Skeletal muscle satellite cell (primary cell): ENCODE results near the gene MFAP1. TPM values are rescaled to one million over a fixed set of nuclear protein-coding genes. Genes with fewer than 3 reads are reported as not detected.

Source experiments
- H3K27me3 ChIP-seq: 2 replicates; pipeline ENCODE4 v1.7.0; 2013; ENCODE audit warnings: low read length; ENCODE audit not compliant: control insufficient read depth, insufficient read depth
- H3K36me3 ChIP-seq: 2 replicates; pipeline ENCODE4 v1.7.0; 2013; ENCODE audit warnings: mild to moderate bottlenecking, control low read depth, low read length; ENCODE audit not compliant: insufficient read depth
- H3K4me1 ChIP-seq: 2 replicates; pipeline ENCODE4 v1.7.0; 2013; ENCODE audit warnings: low read length; ENCODE audit not compliant: control insufficient read depth, insufficient read depth
- H3K4me2 ChIP-seq: 2 replicates; pipeline ENCODE4 v1.7.0; 2013; ENCODE audit warnings: mild to moderate bottlenecking, low read length
- H3K4me3 ChIP-seq: 2 replicates; pipeline ENCODE4 v1.7.0; 2013; ENCODE audit warnings: low read length
- H3K9ac ChIP-seq: 2 replicates; pipeline ENCODE4 v1.7.0; 2013; ENCODE audit warnings: mild to moderate bottlenecking, low read depth, low read length, moderate library complexity
- H3K9me3 ChIP-seq: replicated peaks from 2 replicates; pipeline ENCODE4 v1.7.0; 2013; ENCODE audit warnings: mild to moderate bottlenecking, control low read depth, low read length
- small RNA-seq: library from RNA; depleted of rRNA; stranded (forward); fragments of <200 nt; gene quantifications from one replicate; pipeline ENCODE3, GENCODE V24; 2012

MFAP1 gene

GRCh38 chr15:43772624-43773023 lies 51.9 kb downstream of the MFAP1 start:
- Histone ChIP-seq H3K4me1 (peaks cover 8% of the 10 kb centered on the region), H3K36me3 (peaks cover 54% of the 10 kb centered on the region), H3K4me3 (no peak overlapping the region), H3K4me2 (no peak overlapping the region), H3K9ac (no peak overlapping the region), H3K9me3 (no peaks in the 10 kb centered on the region), H3K27me3 (no peaks in the 10 kb centered on the region)

DNA sequence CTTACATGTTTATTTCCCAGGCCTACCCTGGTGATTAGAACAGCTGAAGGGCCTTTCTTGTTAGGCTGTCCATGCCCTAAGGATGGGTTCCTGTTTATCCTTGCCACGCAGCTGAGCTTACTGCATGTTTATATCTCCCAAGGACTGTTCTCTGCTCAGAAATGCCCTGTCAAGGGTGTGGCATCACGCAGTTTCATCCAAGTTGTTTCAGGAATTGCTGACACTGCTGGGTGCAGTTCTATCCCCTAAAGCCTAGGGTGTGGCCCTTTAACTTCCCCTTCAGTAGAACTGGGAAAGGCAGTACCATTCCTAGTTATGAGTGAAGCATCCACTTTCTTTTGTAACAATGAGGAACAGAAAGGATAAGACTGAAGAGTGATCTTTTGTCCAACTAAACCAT lies 52.7 kb downstream of the MFAP1 start:
- H3K4me2 ChIP-seq: no peak overlapping the region
- no peaks in the 10 kb centered on the region for H3K27me3 ChIP-seq
- no peaks in the 10 kb centered on the region for H3K9me3 ChIP-seq
- H3K4me1 ChIP-seq: peaks cover 5% of the 10 kb centered on the region
- no peak overlapping the region for H3K9ac ChIP-seq
- no peak overlapping the region for H3K4me3 ChIP-seq
- H3K36me3 ChIP-seq: peaks cover 59% of the 10 kb centered on the region

GRCh38 chr15:43769584-43770228 lies 54.8 kb downstream of the MFAP1 start:
- no peak overlapping the region for H3K4me2 ChIP-seq
- no peak overlapping the region for H3K4me3 ChIP-seq
- H3K36me3 ChIP-seq: peaks cover 80% of the 10 kb centered on the region
- no peaks in the 10 kb centered on the region for H3K9me3 ChIP-seq
- no peak overlapping the region for H3K9ac ChIP-seq
- H3K4me1 ChIP-seq: no peaks in the 10 kb centered on the region
- H3K27me3 ChIP-seq: no peaks in the 10 kb centered on the region

DNA sequence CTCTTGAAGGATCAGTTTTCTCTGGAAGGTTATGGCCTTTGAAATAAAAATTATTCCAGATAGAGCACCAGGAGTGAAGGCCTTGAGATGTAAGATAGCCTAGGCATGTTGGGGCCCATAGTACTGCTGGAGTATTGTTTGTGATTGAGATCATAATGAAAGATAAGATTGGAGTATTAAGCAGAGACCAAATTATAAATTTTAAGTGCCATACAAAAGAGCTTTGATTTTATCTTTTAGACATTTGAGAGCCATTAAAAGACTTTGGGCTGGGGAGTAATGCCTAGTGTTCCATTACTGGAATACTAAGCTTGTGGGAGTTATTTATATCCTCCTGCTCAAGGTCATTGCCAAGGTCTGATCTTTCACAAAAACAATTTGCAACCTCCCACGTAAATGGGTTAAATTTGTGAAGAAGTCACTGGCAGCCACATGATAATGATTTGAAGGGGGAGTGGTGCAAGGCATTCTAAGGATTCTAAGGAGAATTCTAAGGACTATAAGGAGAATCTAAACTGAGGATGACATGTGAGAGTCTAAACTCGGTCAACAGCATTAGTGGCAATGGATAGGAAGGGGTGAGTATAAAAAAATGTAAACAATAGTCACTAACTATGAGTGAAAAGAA lies 60.6 kb downstream of the MFAP1 start:
- no peaks in the 10 kb centered on the region for H3K4me1 ChIP-seq
- no peaks in the 10 kb centered on the region for H3K9me3 ChIP-seq
- H3K36me3 ChIP-seq: peaks cover 78% of the 10 kb centered on the region
- H3K4me2 ChIP-seq: no peak overlapping the region
- no peak overlapping the region for H3K9ac ChIP-seq
- no peaks in the 10 kb centered on the region for H3K27me3 ChIP-seq
- no peak overlapping the region for H3K4me3 ChIP-seq

GRCh38 chr15:43762824-43763223 lies 61.7 kb downstream of the MFAP1 start:
- H3K4me3 ChIP-seq: no peak overlapping the region
- no peaks in the 10 kb centered on the region for H3K4me1 ChIP-seq
- peaks cover 75% of the 10 kb centered on the region for H3K36me3 ChIP-seq
- no peak overlapping the region for H3K9ac ChIP-seq
- H3K4me2 ChIP-seq: no peak overlapping the region
- no peaks in the 10 kb centered on the region for H3K27me3 ChIP-seq
- H3K9me3 ChIP-seq: no peaks in the 10 kb centered on the region

Small RNA genes within 50 kb of the gene (small RNA-seq; reads per million reads assigned to genes)
- not detected for gene MIR1282
- not detected for gene RF00019
